ENCODE results near the gene BMP7.
A peak's percentile ranks its signal among the peaks of the same experiment; 100 is the strongest.

BMP7 gene

GRCh38 chr20:57202309-57202708 lies 64.1 kb downstream of the BMP7 start:
- no peak for DNase-seq (ENCODE audit: low read depth, low spot score)
- Histone ChIP-seq H3K27me3 (ENCODE audit: insufficient read depth, insufficient read length) (no peaks in the 10 kb centered on the region), H3K4me3 (ENCODE audit: insufficient read length, low read depth) (no peak overlapping the region), H3K4me1 (ENCODE audit: insufficient read depth, insufficient read length) (peaks cover 17% of the 10 kb centered on the region), H3K9ac (ENCODE audit: insufficient read length, low read depth) (no peak overlapping the region), H3K36me3 (ENCODE audit: insufficient read depth, insufficient read length, low read length) (peaks cover 17% of the 10 kb centered on the region), H3K9me3 (ENCODE audit: insufficient read depth, low read length) (peaks cover 6% of the 10 kb centered on the region; the same call in 1 of the 2 replicates)
- TF ChIP-seq YY1 (IDR thresholded peaks at IDR 0.05; ENCODE audit: insufficient read depth, insufficient read length) (no peak), SUZ12 (IDR thresholded peaks at IDR 0.05; ENCODE audit: extremely low read depth, insufficient read depth, insufficient read length) (no peak), ZNF274 (IDR thresholded peaks at IDR 0.05; ENCODE audit: low read depth, low read length) (no peak)

GRCh38 chr20:57200882-57201695 lies 65.4 kb downstream of the BMP7 start:
- Histone ChIP-seq H3K4me1 (ENCODE audit: insufficient read depth, insufficient read length) (peaks cover 17% of the 10 kb centered on the region), H3K9me3 (ENCODE audit: insufficient read depth, low read length) (no peaks in the 10 kb centered on the region), H3K4me3 (ENCODE audit: insufficient read length, low read depth) (no peak overlapping the region), H3K36me3 (ENCODE audit: insufficient read depth, insufficient read length, low read length) (peaks cover 20% of the 10 kb centered on the region), H3K27me3 (ENCODE audit: insufficient read depth, insufficient read length) (no peaks in the 10 kb centered on the region), H3K9ac (ENCODE audit: insufficient read length, low read depth) (no peak overlapping the region)
- TF ChIP-seq ZNF274 (IDR thresholded peaks at IDR 0.05; ENCODE audit: low read depth, low read length), result no peak
- TF ChIP-seq YY1 (IDR thresholded peaks at IDR 0.05; ENCODE audit: insufficient read depth, insufficient read length), result no peak
- no peak for DNase-seq (ENCODE audit: low read depth, low spot score)

- TF ChIP-seq YY1 (IDR thresholded peaks at IDR 0.05; ENCODE audit: insufficient read depth, insufficient read length), result no peak
- no peak for TF ChIP-seq SUZ12 (IDR thresholded peaks at IDR 0.05; ENCODE audit: extremely low read depth, insufficient read depth, insufficient read length)
- TF ChIP-seq ZNF274 (IDR thresholded peaks at IDR 0.05; ENCODE audit: low read depth, low read length), result no peak
- Histone ChIP-seq H3K4me1 (ENCODE audit: insufficient read depth, insufficient read length) (peaks cover 17% of the 10 kb centered on the region), H3K27me3 (ENCODE audit: insufficient read depth, insufficient read length) (no peaks in the 10 kb centered on the region), H3K9me3 (ENCODE audit: insufficient read depth, low read length) (no peaks in the 10 kb centered on the region), H3K4me3 (ENCODE audit: insufficient read length, low read depth) (no peak overlapping the region), H3K36me3 (ENCODE audit: insufficient read depth, insufficient read length, low read length) (peaks cover 24% of the 10 kb centered on the region), H3K9ac (ENCODE audit: insufficient read length, low read depth) (peak overlapping the region; percentile 2)
- DNase-seq (ENCODE audit: low read depth, low spot score), result no peak
Observed at GRCh38 chr20:57199656-57200405, 66.6 kb downstream of the BMP7 start.

- no peak overlapping the region for H3K9ac ChIP-seq (ENCODE audit: insufficient read length, low read depth)
- H3K36me3 ChIP-seq (ENCODE audit: insufficient read depth, insufficient read length, low read length), result peaks cover 25% of the 10 kb centered on the region
- no peak for DNase-seq (ENCODE audit: low read depth, low spot score)
- TF ChIP-seq YY1 (IDR thresholded peaks at IDR 0.05; ENCODE audit: insufficient read depth, insufficient read length) (no peak), ZNF274 (IDR thresholded peaks at IDR 0.05; ENCODE audit: low read depth, low read length) (no peak), SUZ12 (IDR thresholded peaks at IDR 0.05; ENCODE audit: extremely low read depth, insufficient read depth, insufficient read length) (no peak)
- peaks cover 17% of the 10 kb centered on the region for H3K4me1 ChIP-seq (ENCODE audit: insufficient read depth, insufficient read length)
- H3K27me3 ChIP-seq (ENCODE audit: insufficient read depth, insufficient read length), result no peaks in the 10 kb centered on the region
- no peaks in the 10 kb centered on the region for H3K9me3 ChIP-seq (ENCODE audit: insufficient read depth, low read length)
- no peak overlapping the region for H3K4me3 ChIP-seq (ENCODE audit: insufficient read length, low read depth)
Observed at GRCh38 chr20:57198132-57199072, 68.0 kb downstream of the BMP7 start.

- peaks cover 17% of the 10 kb centered on the region for H3K4me1 ChIP-seq (ENCODE audit: insufficient read depth, insufficient read length)
- no peak overlapping the region for H3K4me3 ChIP-seq (ENCODE audit: insufficient read length, low read depth)
- DNase-seq (ENCODE audit: low read depth, low spot score), result no peak
- TF ChIP-seq YY1 (IDR thresholded peaks at IDR 0.05; ENCODE audit: insufficient read depth, insufficient read length) (no peak), ZNF274 (IDR thresholded peaks at IDR 0.05; ENCODE audit: low read depth, low read length) (no peak), SUZ12 (IDR thresholded peaks at IDR 0.05; ENCODE audit: extremely low read depth, insufficient read depth, insufficient read length) (no peak)
- peaks cover 32% of the 10 kb centered on the region for H3K36me3 ChIP-seq (ENCODE audit: insufficient read depth, insufficient read length, low read length)
- no peaks in the 10 kb centered on the region for H3K9me3 ChIP-seq (ENCODE audit: insufficient read depth, low read length)
- peak overlapping the region; percentile 2 for H3K9ac ChIP-seq (ENCODE audit: insufficient read length, low read depth)
- H3K27me3 ChIP-seq (ENCODE audit: insufficient read depth, insufficient read length), result no peaks in the 10 kb centered on the region
Observed at GRCh38 chr20:57197352-57198131, 68.9 kb downstream of the BMP7 start.

GRCh38 chr20:57195469-57196100 lies 70.9 kb downstream of the BMP7 start:
- H3K9me3 ChIP-seq (ENCODE audit: insufficient read depth, low read length), result no peaks in the 10 kb centered on the region
- DNase-seq (ENCODE audit: low read depth, low spot score), result no peak
- no peak overlapping the region for H3K9ac ChIP-seq (ENCODE audit: insufficient read length, low read depth)
- no peak overlapping the region for H3K4me3 ChIP-seq (ENCODE audit: insufficient read length, low read depth)
- peaks cover 20% of the 10 kb centered on the region for H3K36me3 ChIP-seq (ENCODE audit: insufficient read depth, insufficient read length, low read length)
- H3K27me3 ChIP-seq (ENCODE audit: insufficient read depth, insufficient read length), result no peaks in the 10 kb centered on the region
- TF ChIP-seq ZNF274 (IDR thresholded peaks at IDR 0.05; ENCODE audit: low read depth, low read length), result no peak
- TF ChIP-seq SUZ12 (IDR thresholded peaks at IDR 0.05; ENCODE audit: extremely low read depth, insufficient read depth, insufficient read length), result no peak
- TF ChIP-seq YY1 (IDR thresholded peaks at IDR 0.05; ENCODE audit: insufficient read depth, insufficient read length), result no peak
- H3K4me1 ChIP-seq (ENCODE audit: insufficient read depth, insufficient read length), result peaks cover 17% of the 10 kb centered on the region
